ENCODE data around the gene SEMA5B.

SEMA5B gene

GRCh38 chr3:123060054-123060453, 32.5 kb upstream of the SEMA5B start:
- peaks cover 0 to 5% of the 10 kb centered on the region in 2 donors for H3K27me3 ChIP-seq (ENCODE audit: control insufficient read depth in 1 of 2, insufficient read depth in 2 of 2, low read length in 2 of 2)
- H3K9me3 ChIP-seq (ENCODE audit: control insufficient read depth in 1 of 2, low read length in 2 of 2), result no peaks in the 10 kb centered on the region
- no peak overlapping the region for H3K9ac ChIP-seq (ENCODE audit: low read depth in 1 of 2, low read length in 2 of 2)
- H3K36me3 ChIP-seq (ENCODE audit: control insufficient read depth in 1 of 2, insufficient read depth in 2 of 2, low read length in 2 of 2), result no peaks in the 10 kb centered on the region
- no peaks in the 10 kb centered on the region for H3K4me1 ChIP-seq (ENCODE audit: control insufficient read depth in 1 of 2, insufficient read depth in 2 of 2, low read length in 2 of 2)
- H3K4me3 ChIP-seq (ENCODE audit: low read depth in 1 of 2, low read length in 2 of 2), result no peak overlapping the region
- no peak overlapping the region for H3K27ac ChIP-seq (ENCODE audit: low read depth, low read length)

- Histone ChIP-seq H3K9me3 (ENCODE audit: control insufficient read depth in 1 of 2, low read length in 2 of 2) (no peaks in the 10 kb centered on the region), H3K36me3 (ENCODE audit: control insufficient read depth in 1 of 2, insufficient read depth in 2 of 2, low read length in 2 of 2) (no peaks in the 10 kb centered on the region), H3K4me1 (ENCODE audit: control insufficient read depth in 1 of 2, insufficient read depth in 2 of 2, low read length in 2 of 2) (no peaks in the 10 kb centered on the region), H3K27ac (ENCODE audit: low read depth, low read length) (no peak overlapping the region), H3K27me3 (ENCODE audit: control insufficient read depth in 1 of 2, insufficient read depth in 2 of 2, low read length in 2 of 2) (no peaks in the 10 kb centered on the region), H3K4me3 (ENCODE audit: low read depth in 1 of 2, low read length in 2 of 2) (no peak overlapping the region), H3K9ac (ENCODE audit: low read depth in 1 of 2, low read length in 2 of 2) (no peak overlapping the region)
These were observed 30.9 kb upstream of the SEMA5B start for GRCh38 chr3:123058505-123058904.

- Histone ChIP-seq H3K9ac (ENCODE audit: low read depth in 1 of 2, low read length in 2 of 2) (no peak overlapping the region), H3K36me3 (ENCODE audit: control insufficient read depth in 1 of 2, insufficient read depth in 2 of 2, low read length in 2 of 2) (no peaks in the 10 kb centered on the region), H3K27ac (ENCODE audit: low read depth, low read length) (no peak overlapping the region)
These were observed 27.8 kb upstream of the SEMA5B start for GRCh38 chr3:123055352-123055751.

GRCh38 chr3:123054931-123055330, 27.4 kb upstream of the SEMA5B start:
- H3K4me3 ChIP-seq (ENCODE audit: low read depth in 1 of 2, low read length in 2 of 2), result no peak overlapping the region
- H3K27ac ChIP-seq (ENCODE audit: low read depth, low read length), result no peak overlapping the region

More at GRCh38 chr3:123055352-123055751, 27.8 kb upstream of the SEMA5B start:
- H3K9me3 ChIP-seq (ENCODE audit: control insufficient read depth in 1 of 2, low read length in 2 of 2), result no peaks in the 10 kb centered on the region
- no peak overlapping the region for H3K4me3 ChIP-seq (ENCODE audit: low read depth in 1 of 2, low read length in 2 of 2)
- H3K4me1 ChIP-seq (ENCODE audit: control insufficient read depth in 1 of 2, insufficient read depth in 2 of 2, low read length in 2 of 2), result no peaks in the 10 kb centered on the region
- H3K27me3 ChIP-seq (ENCODE audit: control insufficient read depth in 1 of 2, insufficient read depth in 2 of 2, low read length in 2 of 2), result no peaks in the 10 kb centered on the region

GRCh38 chr3:123054109-123054778, 26.7 kb upstream of the SEMA5B start:
- H3K9ac ChIP-seq (ENCODE audit: low read depth in 1 of 2, low read length in 2 of 2), result no peak overlapping the region
- no peak overlapping the region for H3K27ac ChIP-seq (ENCODE audit: low read depth, low read length)
- H3K9me3 ChIP-seq (ENCODE audit: control insufficient read depth in 1 of 2, low read length in 2 of 2), result no peaks in the 10 kb centered on the region
- no peak overlapping the region for H3K4me3 ChIP-seq (ENCODE audit: low read depth in 1 of 2, low read length in 2 of 2)
- H3K4me1 ChIP-seq (ENCODE audit: control insufficient read depth in 1 of 2, insufficient read depth in 2 of 2, low read length in 2 of 2), result no peaks in the 10 kb centered on the region
- no peaks in the 10 kb centered on the region for H3K27me3 ChIP-seq (ENCODE audit: control insufficient read depth in 1 of 2, insufficient read depth in 2 of 2, low read length in 2 of 2)
- no peaks in the 10 kb centered on the region for H3K36me3 ChIP-seq (ENCODE audit: control insufficient read depth in 1 of 2, insufficient read depth in 2 of 2, low read length in 2 of 2)

More at GRCh38 chr3:123054931-123055330, 27.4 kb upstream of the SEMA5B start:
- no peaks in the 10 kb centered on the region for H3K9me3 ChIP-seq (ENCODE audit: control insufficient read depth in 1 of 2, low read length in 2 of 2)
- H3K4me1 ChIP-seq (ENCODE audit: control insufficient read depth in 1 of 2, insufficient read depth in 2 of 2, low read length in 2 of 2), result no peaks in the 10 kb centered on the region
- no peaks in the 10 kb centered on the region for H3K27me3 ChIP-seq (ENCODE audit: control insufficient read depth in 1 of 2, insufficient read depth in 2 of 2, low read length in 2 of 2)
- no peaks in the 10 kb centered on the region for H3K36me3 ChIP-seq (ENCODE audit: control insufficient read depth in 1 of 2, insufficient read depth in 2 of 2, low read length in 2 of 2)
- no peak overlapping the region for H3K9ac ChIP-seq (ENCODE audit: low read depth in 1 of 2, low read length in 2 of 2)

- Histone ChIP-seq H3K27ac (ENCODE audit: low read depth, low read length) (no peak overlapping the region), H3K9ac (ENCODE audit: low read depth in 1 of 2, low read length in 2 of 2) (no peak overlapping the region), H3K27me3 (ENCODE audit: control insufficient read depth in 1 of 2, insufficient read depth in 2 of 2, low read length in 2 of 2) (no peaks in the 10 kb centered on the region), H3K4me3 (ENCODE audit: low read depth in 1 of 2, low read length in 2 of 2) (no peak overlapping the region), H3K9me3 (ENCODE audit: control insufficient read depth in 1 of 2, low read length in 2 of 2) (no peaks in the 10 kb centered on the region), H3K4me1 (ENCODE audit: control insufficient read depth in 1 of 2, insufficient read depth in 2 of 2, low read length in 2 of 2) (no peaks in the 10 kb centered on the region), H3K36me3 (ENCODE audit: control insufficient read depth in 1 of 2, insufficient read depth in 2 of 2, low read length in 2 of 2) (no peaks in the 10 kb centered on the region)
These were observed 25.5 kb upstream of the SEMA5B start for GRCh38 chr3:123053107-123053506.

GRCh38 chr3:123050666-123051065, 23.1 kb upstream of the SEMA5B start:
- Histone ChIP-seq H3K27ac (ENCODE audit: low read depth, low read length) (no peak overlapping the region), H3K4me1 (ENCODE audit: control insufficient read depth in 1 of 2, insufficient read depth in 2 of 2, low read length in 2 of 2) (no peaks in the 10 kb centered on the region), H3K9ac (ENCODE audit: low read depth in 1 of 2, low read length in 2 of 2) (no peak overlapping the region), H3K9me3 (ENCODE audit: control insufficient read depth in 1 of 2, low read length in 2 of 2) (no peaks in the 10 kb centered on the region), H3K4me3 (ENCODE audit: low read depth in 1 of 2, low read length in 2 of 2) (no peak overlapping the region), H3K27me3 (ENCODE audit: control insufficient read depth in 1 of 2, insufficient read depth in 2 of 2, low read length in 2 of 2) (no peaks in the 10 kb centered on the region), H3K36me3 (ENCODE audit: control insufficient read depth in 1 of 2, insufficient read depth in 2 of 2, low read length in 2 of 2) (no peaks in the 10 kb centered on the region)

- H3K9me3 ChIP-seq (ENCODE audit: control insufficient read depth in 1 of 2, low read length in 2 of 2), result no peaks in the 10 kb centered on the region
- no peaks in the 10 kb centered on the region for H3K36me3 ChIP-seq (ENCODE audit: control insufficient read depth in 1 of 2, insufficient read depth in 2 of 2, low read length in 2 of 2)
- no peak overlapping the region for H3K9ac ChIP-seq (ENCODE audit: low read depth in 1 of 2, low read length in 2 of 2)
- H3K4me1 ChIP-seq (ENCODE audit: control insufficient read depth in 1 of 2, insufficient read depth in 2 of 2, low read length in 2 of 2), result no peaks in the 10 kb centered on the region
- H3K27me3 ChIP-seq (ENCODE audit: control insufficient read depth in 1 of 2, insufficient read depth in 2 of 2, low read length in 2 of 2), result peaks cover 0 to 4% of the 10 kb centered on the region in 2 donors
- H3K4me3 ChIP-seq (ENCODE audit: low read depth in 1 of 2, low read length in 2 of 2), result no peak overlapping the region
- no peak overlapping the region for H3K27ac ChIP-seq (ENCODE audit: low read depth, low read length)
These were observed 21.1 kb upstream of the SEMA5B start for GRCh38 chr3:123048480-123049237.

GRCh38 chr3:123047062-123047319, 19.4 kb upstream of the SEMA5B start:
- Histone ChIP-seq H3K4me1 (ENCODE audit: control insufficient read depth in 1 of 2, insufficient read depth in 2 of 2, low read length in 2 of 2) (no peaks in the 10 kb centered on the region), H3K27ac (ENCODE audit: low read depth, low read length) (no peak overlapping the region), H3K9ac (ENCODE audit: low read depth in 1 of 2, low read length in 2 of 2) (no peak overlapping the region), H3K9me3 (ENCODE audit: control insufficient read depth in 1 of 2, low read length in 2 of 2) (no peaks in the 10 kb centered on the region), H3K36me3 (ENCODE audit: control insufficient read depth in 1 of 2, insufficient read depth in 2 of 2, low read length in 2 of 2) (no peaks in the 10 kb centered on the region), H3K27me3 (ENCODE audit: control insufficient read depth in 1 of 2, insufficient read depth in 2 of 2, low read length in 2 of 2) (peaks cover 0 to 4% of the 10 kb centered on the region in 2 donors), H3K4me3 (ENCODE audit: low read depth in 1 of 2, low read length in 2 of 2) (no peak overlapping the region)

- Histone ChIP-seq H3K4me3 (ENCODE audit: low read depth in 1 of 2, low read length in 2 of 2) (no peak overlapping the region), H3K9me3 (ENCODE audit: control insufficient read depth in 1 of 2, low read length in 2 of 2) (no peaks in the 10 kb centered on the region), H3K4me1 (ENCODE audit: control insufficient read depth in 1 of 2, insufficient read depth in 2 of 2, low read length in 2 of 2) (no peaks in the 10 kb centered on the region), H3K9ac (ENCODE audit: low read depth in 1 of 2, low read length in 2 of 2) (no peak overlapping the region), H3K27ac (ENCODE audit: low read depth, low read length) (no peak overlapping the region), H3K36me3 (ENCODE audit: control insufficient read depth in 1 of 2, insufficient read depth in 2 of 2, low read length in 2 of 2) (no peaks in the 10 kb centered on the region), H3K27me3 (ENCODE audit: control insufficient read depth in 1 of 2, insufficient read depth in 2 of 2, low read length in 2 of 2) (peaks cover 0 to 4% of the 10 kb centered on the region in 2 donors)
These were observed 18.9 kb upstream of the SEMA5B start for GRCh38 chr3:123046262-123047061.

Measured in duodenal mucosa (tissue), 2 donors.